ENCODE results near the gene XCR1.
"Not testable (repeated sequence)": the region's sequence is repeated elsewhere in the genome, so short reads cannot be mapped to it uniquely, and the experiment has no call there.

XCR1 gene

GRCh38 chr3:46052531-46052930, 25.2 kb upstream of the XCR1 start:
- DNase-seq, result no peak
- intact Hi-C loops (cut with DNase I), result no loop called here

GRCh38 chr3:46049093-46049492, 21.8 kb upstream of the XCR1 start:
- intact Hi-C loops (cut with DNase I), result no loop called here
- DNase-seq, result no peak

GRCh38 chr3:46046231-46046630, 18.9 kb upstream of the XCR1 start:
- intact Hi-C loops (cut with DNase I); DNase-seq: not testable (repeated sequence)

GRCh38 chr3:46038916-46039315, 11.6 kb upstream of the XCR1 start:
- no peak for DNase-seq
- intact Hi-C loops (cut with DNase I), result no loop called here

- DNase-seq; intact Hi-C loops (cut with DNase I): not testable (repeated sequence)
Measured at GRCh38 chr3:46038071-46038470, 10.8 kb upstream of the XCR1 start.

- no peak for DNase-seq
- intact Hi-C loops (cut with DNase I), result no loop called here
Measured at GRCh38 chr3:46036191-46036590, 8.9 kb upstream of the XCR1 start.

GRCh38 chr3:46031747-46032146, 4.5 kb upstream of the XCR1 start:
- DNase-seq, result no peak
- intact Hi-C loops (cut with DNase I), result no loop called here

GRCh38 chr3:46031269-46031668, 4.0 kb upstream of the XCR1 start:
- no peak for DNase-seq
- intact Hi-C loops (cut with DNase I), result no loop called here

- intact Hi-C loops (cut with DNase I), result no loop called here
- no peak for DNase-seq
Measured at GRCh38 chr3:46030626-46031025, 3.3 kb upstream of the XCR1 start.

GRCh38 chr3:46029953-46030543, 2.8 kb upstream of the XCR1 start:
- intact Hi-C loops (cut with DNase I), result no loop called here
- no peak for DNase-seq

- intact Hi-C loops (cut with DNase I), result no loop called here
- DNase-seq, result no peak
Measured at GRCh38 chr3:46027736-46028397, 584 bp upstream of the XCR1 start.

- intact Hi-C loops (cut with DNase I), result no loop called here
- no peak for DNase-seq
Measured at GRCh38 chr3:46025139-46025538, 2.1 kb downstream of the XCR1 start.

- intact Hi-C loops (cut with DNase I), result no loop called here
- DNase-seq, result no peak
Measured at GRCh38 chr3:46024131-46024530, 3.2 kb downstream of the XCR1 start.

GRCh38 chr3:46022909-46023785, 4.1 kb downstream of the XCR1 start:
- DNase-seq, result peak in 1 of 42 donors; percentile 36
- intact Hi-C loops (cut with DNase I), result no loop called here

GRCh38 chr3:46021516-46021915, 5.8 kb downstream of the XCR1 start:
- intact Hi-C loops (cut with DNase I), result no loop called here
- peak in 1 of 42 donors; percentile 13 for DNase-seq

- peak in 1 of 42 donors; percentile 9 for DNase-seq
- intact Hi-C loops (cut with DNase I), result no loop called here
Measured at GRCh38 chr3:46020766-46021510, 6.3 kb downstream of the XCR1 start.

GRCh38 chr3:46019707-46020106, 7.6 kb downstream of the XCR1 start:
- intact Hi-C loops (cut with DNase I), result no loop called here
- DNase-seq, result peak in 1 of 42 donors; percentile 17

- intact Hi-C loops (cut with DNase I), result no loop called here
- peak in 20 of 42 donors; percentile 6 to 55 (median 36) for DNase-seq
Measured at GRCh38 chr3:46017720-46018119, 9.6 kb downstream of the XCR1 start.

- intact Hi-C loops (cut with DNase I), result no loop called here
- DNase-seq, result peak in 1 of 42 donors; percentile 23
Measured at GRCh38 chr3:46013316-46014094, 13.8 kb downstream of the XCR1 start.

Measured in head of caudate nucleus (tissue), 42 donors.